Measurements from ENCODE around the gene DACT2. TPM values are rescaled to one million over a fixed set of nuclear protein-coding genes. Genes with fewer than 3 reads are reported as not detected.

DACT2 gene
- total RNA-seq, 1 donor from 2014 or later: 0.84 TPM

- H3K36me3 ChIP-seq (ENCODE audit: control insufficient read depth, insufficient read depth, low read length): no peaks in the 10 kb centered on the region
- no peak for DNase-seq (ENCODE audit: low read depth)
- TF ChIP-seq CTCF (IDR thresholded peaks at IDR 0.05; ENCODE audit: insufficient read depth, low read length, poor library complexity, severe bottlenecking): no peak
- H3K27me3 ChIP-seq (ENCODE audit: control insufficient read depth, insufficient read depth, low read length): peaks cover 19% of the 10 kb centered on the region
- H3K4me3 ChIP-seq (ENCODE audit: low read depth, low read length): no peak overlapping the region
Observed at GRCh38 chr6:168341280-168341900, 21.8 kb upstream of the DACT2 start.

GRCh38 chr6:168340819-168341218 lies 21.2 kb upstream of the DACT2 start:
- DNase-seq (ENCODE audit: low read depth): no peak
- TF ChIP-seq CTCF (IDR thresholded peaks at IDR 0.05; ENCODE audit: insufficient read depth, low read length, poor library complexity, severe bottlenecking): no peak

DNA sequence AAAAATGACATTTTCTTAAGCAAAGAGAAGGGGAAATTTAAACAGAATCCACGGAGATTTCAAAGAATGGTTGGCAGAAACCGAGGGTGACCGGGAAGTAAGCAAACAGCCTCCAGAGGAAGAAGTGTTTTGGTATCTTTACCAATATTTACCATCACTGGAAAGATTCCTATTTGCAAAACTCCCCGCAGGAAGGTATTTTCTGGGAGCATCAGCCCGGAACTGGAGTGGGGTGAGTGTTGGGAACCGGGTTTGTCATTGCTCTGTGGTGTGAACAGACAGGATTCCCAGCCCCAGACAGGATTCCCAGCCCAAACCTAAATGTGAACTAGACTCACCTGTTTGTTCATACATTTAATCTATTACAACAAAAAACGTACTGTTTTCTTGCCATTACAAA lies 19.2 kb upstream of the DACT2 start:
- DNase-seq (ENCODE audit: low read depth): no peak
- no peaks in the 10 kb centered on the region for H3K36me3 ChIP-seq (ENCODE audit: control insufficient read depth, insufficient read depth, low read length)
- no peak overlapping the region for H3K4me3 ChIP-seq (ENCODE audit: low read depth, low read length)
- H3K27me3 ChIP-seq (ENCODE audit: control insufficient read depth, insufficient read depth, low read length): peaks cover 13% of the 10 kb centered on the region
- no peak for TF ChIP-seq CTCF (IDR thresholded peaks at IDR 0.05; ENCODE audit: insufficient read depth, low read length, poor library complexity, severe bottlenecking)

More at GRCh38 chr6:168340819-168341218, 21.2 kb upstream of the DACT2 start:
- H3K4me3 ChIP-seq (ENCODE audit: low read depth, low read length): no peak overlapping the region
- H3K36me3 ChIP-seq (ENCODE audit: control insufficient read depth, insufficient read depth, low read length): no peaks in the 10 kb centered on the region
- H3K27me3 ChIP-seq (ENCODE audit: control insufficient read depth, insufficient read depth, low read length): peaks cover 14% of the 10 kb centered on the region

- no peak for TF ChIP-seq CTCF (IDR thresholded peaks at IDR 0.05; ENCODE audit: insufficient read depth, low read length, poor library complexity, severe bottlenecking)
- no peak for DNase-seq (ENCODE audit: low read depth)
- peaks cover 3% of the 10 kb centered on the region for H3K27me3 ChIP-seq (ENCODE audit: control insufficient read depth, insufficient read depth, low read length)
- H3K36me3 ChIP-seq (ENCODE audit: control insufficient read depth, insufficient read depth, low read length): no peaks in the 10 kb centered on the region
- no peak overlapping the region for H3K4me3 ChIP-seq (ENCODE audit: low read depth, low read length)
Observed at GRCh38 chr6:168336967-168337366, 17.4 kb upstream of the DACT2 start.

DNA sequence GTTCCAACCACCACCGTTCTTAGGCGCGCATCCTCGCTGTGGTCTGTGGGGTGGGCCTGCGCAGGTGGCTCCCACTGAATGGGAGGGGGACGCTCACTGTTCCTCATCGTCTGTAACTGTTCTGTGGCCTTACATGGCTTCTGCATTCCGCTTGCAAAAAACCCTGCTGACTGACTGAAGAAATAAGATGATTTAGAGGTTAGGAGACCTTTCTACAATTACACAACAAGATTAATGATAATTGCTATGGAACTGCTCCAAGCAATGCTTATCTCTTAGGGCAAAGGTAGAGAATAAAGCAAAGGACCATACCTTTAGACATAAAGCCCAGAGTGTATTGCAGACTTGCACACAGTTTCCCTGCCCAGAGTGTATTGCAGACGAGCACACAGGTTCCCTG lies 14.4 kb upstream of the DACT2 start:
- Histone ChIP-seq H3K4me3 (ENCODE audit: low read depth, low read length) (no peak overlapping the region), H3K27me3 (ENCODE audit: control insufficient read depth, insufficient read depth, low read length) (peaks cover 3% of the 10 kb centered on the region), H3K36me3 (ENCODE audit: control insufficient read depth, insufficient read depth, low read length) (no peaks in the 10 kb centered on the region)
- TF ChIP-seq CTCF (IDR thresholded peaks at IDR 0.05; ENCODE audit: insufficient read depth, low read length, poor library complexity, severe bottlenecking): no peak
- no peak for DNase-seq (ENCODE audit: low read depth)

DNA sequence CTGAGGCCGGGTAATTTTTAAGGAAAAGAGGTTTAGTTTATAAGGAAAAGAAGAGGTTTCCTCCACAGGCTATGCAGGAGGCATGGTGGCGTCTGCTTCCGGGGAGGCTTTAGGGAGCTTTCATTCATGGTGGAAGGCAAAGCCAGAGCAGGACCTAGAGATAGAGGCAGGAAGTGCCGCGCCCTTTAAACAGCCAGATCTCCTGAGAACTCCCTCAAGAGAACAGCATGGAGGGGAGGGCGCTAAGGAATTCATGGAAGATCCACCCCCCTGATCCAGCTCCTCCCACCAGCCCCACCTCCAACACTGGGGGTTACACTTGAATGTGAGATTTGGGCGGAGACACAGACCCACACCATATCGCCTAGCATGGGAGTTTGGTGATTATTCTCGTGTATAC lies 13.9 kb upstream of the DACT2 start:
- DNase-seq (ENCODE audit: low read depth): no peak
- no peak for TF ChIP-seq CTCF (IDR thresholded peaks at IDR 0.05; ENCODE audit: insufficient read depth, low read length, poor library complexity, severe bottlenecking)
- no peak overlapping the region for H3K4me3 ChIP-seq (ENCODE audit: low read depth, low read length)
- H3K36me3 ChIP-seq (ENCODE audit: control insufficient read depth, insufficient read depth, low read length): no peaks in the 10 kb centered on the region
- H3K27me3 ChIP-seq (ENCODE audit: control insufficient read depth, insufficient read depth, low read length): peaks cover 3% of the 10 kb centered on the region
